COR-L47 (cell line): ENCODE measurements around the gene TKT.
A peak's percentile ranks its signal among the peaks of the same experiment; 100 is the strongest.
"Not testable (repeated sequence)": the region's sequence is repeated elsewhere in the genome, so short reads cannot be mapped to it uniquely, and the experiment has no call there.

ENCODE experiments used
- DNase-seq: peaks from one replicate; lab custom pipeline; 2025; lab: John Stamatoyannopoulos, UW

Gene TKT

GRCh38 chr3:53255775-53256703, at the start of gene TKT:
TSS of gene TKT (minus strand) at chr3:53256022. CDS start at chr3:53255942, 80 bp downstream.
- DNase-seq: peak; percentile 60

- no peak for DNase-seq
Measured at GRCh38 chr3:53303957-53304356, 48.1 kb upstream of the TKT start.

GRCh38 chr3:53303549-53303948, 47.7 kb upstream of the TKT start:
- no peak for DNase-seq

- no peak for DNase-seq
Measured at GRCh38 chr3:53300826-53301225, 45.0 kb upstream of the TKT start.

GRCh38 chr3:53299611-53300023, 43.8 kb upstream of the TKT start:
- DNase-seq: not testable (repeated sequence)

- no peak for DNase-seq
Measured at GRCh38 chr3:53295410-53295809, 39.6 kb upstream of the TKT start.

GRCh38 chr3:53293867-53294266, 38.0 kb upstream of the TKT start:
- DNase-seq: no peak

GRCh38 chr3:53288214-53288613, 32.4 kb upstream of the TKT start:
- no peak for DNase-seq

GRCh38 chr3:53287131-53287629, 31.4 kb upstream of the TKT start:
- no peak for DNase-seq

GRCh38 chr3:53286727-53287126, 30.9 kb upstream of the TKT start:
- no peak for DNase-seq

- DNase-seq: no peak
Measured at GRCh38 chr3:53282581-53282980, 26.8 kb upstream of the TKT start.

- no peak for DNase-seq
Measured at GRCh38 chr3:53278667-53279066, 22.8 kb upstream of the TKT start.

- no peak for DNase-seq
Measured at GRCh38 chr3:53274938-53275605, 19.2 kb upstream of the TKT start.

- DNase-seq: no peak
Measured at GRCh38 chr3:53273146-53273670, 17.4 kb upstream of the TKT start.

GRCh38 chr3:53269888-53270880, 14.4 kb upstream of the TKT start:
- peak; percentile 60 for DNase-seq

GRCh38 chr3:53269193-53269592, 13.4 kb upstream of the TKT start:
- not testable (repeated sequence) for DNase-seq

- no peak for DNase-seq
Measured at GRCh38 chr3:53267766-53268165, 11.9 kb upstream of the TKT start.

GRCh38 chr3:53264718-53265117, 8.9 kb upstream of the TKT start:
- no peak for DNase-seq

- DNase-seq: no peak
Measured at GRCh38 chr3:53263907-53264306, 8.1 kb upstream of the TKT start.

- DNase-seq: no peak
Measured at GRCh38 chr3:53261712-53262111, 5.9 kb upstream of the TKT start.

GRCh38 chr3:53260286-53260785, 4.5 kb upstream of the TKT start:
- no peak for DNase-seq
